Loucy (cell line): ENCODE data around the gene TPD52L1.

Experiments used
- H2AFZ ChIP-seq: fragments of 200-600 bp; sonication (generic); 2 replicates; pipeline ENCODE4 v1.6.0; 2016; ENCODE audit warnings: antibody characterized with exemption, mild to moderate bottlenecking, low read length, moderate library complexity
- H3F3A ChIP-seq: fragments of 200-600 bp; 2 replicates; pipeline ENCODE4 v1.6.0; 2016; ENCODE audit warnings: antibody characterized with exemption, low read depth, mild to moderate bottlenecking
- H3K27me3 ChIP-seq: fragments of 200-600 bp; sonication (generic); 2 replicates; pipeline ENCODE4 v1.6.1; 2014; ENCODE audit warnings: low read length, mild to moderate bottlenecking; ENCODE audit not compliant: insufficient read depth, poor library complexity, severe bottlenecking
- H3K36me3 ChIP-seq: fragments of 200-600 bp; sonication (generic); 2 replicates; pipeline ENCODE4 v1.6.1; 2016; ENCODE audit warnings: low read length; ENCODE audit not compliant: insufficient read depth
- H3K4me1 ChIP-seq: fragments of 200-600 bp; sonication (generic); 2 replicates; pipeline ENCODE4 v1.5.1; 2014; ENCODE audit warnings: low read length, mild to moderate bottlenecking; ENCODE audit not compliant: insufficient read depth, poor library complexity, severe bottlenecking
- H3K4me2 ChIP-seq: fragments of 200-600 bp; sonication (generic); 2 replicates; pipeline ENCODE4 v1.6.0; 2014; ENCODE audit warnings: antibody characterized with exemption, low read length, low read depth, mild to moderate bottlenecking; ENCODE audit not compliant: poor library complexity, severe bottlenecking
- H3K4me3 ChIP-seq: fragments of 200-600 bp; sonication (generic); 2 replicates; pipeline ENCODE4 v1.5.1; 2014; ENCODE audit warnings: low read length, mild to moderate bottlenecking, mixed read lengths; ENCODE audit not compliant: poor library complexity, severe bottlenecking
- H3K79me2 ChIP-seq: fragments of 200-600 bp; sonication (generic); 2 replicates; pipeline ENCODE4 v1.6.1; 2014; ENCODE audit warnings: low read length; ENCODE audit not compliant: insufficient read depth
- H3K9ac ChIP-seq: fragments of 200-600 bp; sonication (generic); 2 replicates; pipeline ENCODE4 v1.6.0; 2014; ENCODE audit warnings: mild to moderate bottlenecking, low read depth, low read length, moderate library complexity; ENCODE audit not compliant: poor library complexity, severe bottlenecking
- H3K9me2 ChIP-seq: fragments of 200-600 bp; sonication (generic); replicated peaks from 2 replicates; pipeline ENCODE4 v1.6.1; 2016; ENCODE audit warnings: low read depth, low read length, mixed read lengths
- H3K9me3 ChIP-seq: fragments of 200-600 bp; sonication (generic); 2 replicates; pipeline ENCODE4 v1.6.1; 2014; ENCODE audit warnings: mild to moderate bottlenecking, antibody characterized with exemption, low read length, low read depth; ENCODE audit not compliant: insufficient read depth
- H4K20me1 ChIP-seq: fragments of 200-600 bp; sonication (generic); 2 replicates; pipeline ENCODE4 v1.6.0; 2014; ENCODE audit warnings: antibody characterized with exemption, low read length, mild to moderate bottlenecking; ENCODE audit not compliant: insufficient read depth, poor library complexity, severe bottlenecking
- EZH2phosphoT487 ChIP-seq: fragments of 200-600 bp; IDR thresholded peaks from 2 replicates; pipeline ENCODE4 v1.6.1; 2018; ENCODE audit warnings: antibody characterized with exemption, mild to moderate bottlenecking, moderate library complexity, borderline replicate concordance
- TF ChIP-seq, protein P1 (sequence below): fragments of 200-600 bp; sonication (generic); conservative IDR thresholded peaks from 2 replicates; pipeline ENCODE4 v1.5.1; 2014; ENCODE audit warnings: mild to moderate bottlenecking, antibody characterized with exemption, low read length

TPD52L1 gene

DNA sequence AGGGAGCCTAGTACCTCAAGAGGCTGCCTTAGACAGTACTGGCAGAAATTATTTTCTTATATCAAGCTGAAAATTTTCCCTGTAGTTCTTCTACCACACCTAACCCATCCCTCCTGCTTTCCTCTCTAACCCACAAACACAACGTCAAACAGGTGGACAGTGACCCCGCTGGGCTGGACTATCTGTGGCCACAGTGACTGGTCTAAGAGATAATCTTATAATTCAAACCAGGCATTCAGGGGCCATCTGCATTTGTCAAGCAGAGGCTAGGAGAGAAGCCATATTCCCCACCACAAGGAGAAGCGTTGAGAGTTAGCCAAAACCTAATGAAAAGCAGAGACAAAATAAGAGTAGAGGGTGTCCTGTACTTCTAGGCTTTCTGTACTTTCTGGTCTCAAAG is 140.0 kb downstream of the TPD52L1 start:
- H2AFZ ChIP-seq = no peak overlapping the region
- no peaks in the 10 kb centered on the region for H3K9me2 ChIP-seq
- no peaks in the 10 kb centered on the region for H4K20me1 ChIP-seq
- H3K9me3 ChIP-seq = no peaks in the 10 kb centered on the region
- no peak overlapping the region for H3K4me3 ChIP-seq
- H3K4me2 ChIP-seq = no peak overlapping the region
- H3F3A ChIP-seq = no peaks in the 10 kb centered on the region
- TF ChIP-seq, protein P1, sequence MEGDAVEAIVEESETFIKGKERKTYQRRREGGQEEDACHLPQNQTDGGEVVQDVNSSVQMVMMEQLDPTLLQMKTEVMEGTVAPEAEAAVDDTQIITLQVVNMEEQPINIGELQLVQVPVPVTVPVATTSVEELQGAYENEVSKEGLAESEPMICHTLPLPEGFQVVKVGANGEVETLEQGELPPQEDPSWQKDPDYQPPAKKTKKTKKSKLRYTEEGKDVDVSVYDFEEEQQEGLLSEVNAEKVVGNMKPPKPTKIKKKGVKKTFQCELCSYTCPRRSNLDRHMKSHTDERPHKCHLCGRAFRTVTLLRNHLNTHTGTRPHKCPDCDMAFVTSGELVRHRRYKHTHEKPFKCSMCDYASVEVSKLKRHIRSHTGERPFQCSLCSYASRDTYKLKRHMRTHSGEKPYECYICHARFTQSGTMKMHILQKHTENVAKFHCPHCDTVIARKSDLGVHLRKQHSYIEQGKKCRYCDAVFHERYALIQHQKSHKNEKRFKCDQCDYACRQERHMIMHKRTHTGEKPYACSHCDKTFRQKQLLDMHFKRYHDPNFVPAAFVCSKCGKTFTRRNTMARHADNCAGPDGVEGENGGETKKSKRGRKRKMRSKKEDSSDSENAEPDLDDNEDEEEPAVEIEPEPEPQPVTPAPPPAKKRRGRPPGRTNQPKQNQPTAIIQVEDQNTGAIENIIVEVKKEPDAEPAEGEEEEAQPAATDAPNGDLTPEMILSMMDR = no peak
- TF ChIP-seq EZH2phosphoT487 = no peak
- 0 out of 2 replicates have a peak, but pooled peaks cover 3% of the 10 kb centered on the region for H3K79me2 ChIP-seq
- no peak overlapping the region for H3K9ac ChIP-seq
- no peaks in the 10 kb centered on the region for H3K4me1 ChIP-seq
- H3K27me3 ChIP-seq = no peaks in the 10 kb centered on the region
- H3K36me3 ChIP-seq = no peaks in the 10 kb centered on the region; the same call in 1 of the 2 replicates

DNA sequence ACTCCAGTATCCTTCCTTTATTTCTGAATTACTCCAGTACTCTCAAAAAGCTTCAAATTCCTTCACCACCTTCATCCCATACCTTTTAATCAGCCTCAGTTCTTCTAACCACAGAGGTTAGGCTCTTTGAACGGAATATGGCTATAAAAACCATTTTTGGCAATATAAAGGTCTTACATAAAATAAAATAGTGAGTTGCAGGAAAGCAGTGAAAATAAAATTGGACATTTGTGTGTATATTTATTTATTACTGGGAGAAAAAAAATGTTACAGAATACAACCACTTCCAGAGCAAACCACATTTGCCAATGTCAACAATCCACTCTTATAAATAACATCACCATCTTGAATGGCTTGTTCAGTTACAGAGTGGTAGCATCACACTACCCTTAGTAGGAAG is 140.5 kb downstream of the TPD52L1 start:
- Histone ChIP-seq H3K27me3 (no peaks in the 10 kb centered on the region), H3K36me3 (no peaks in the 10 kb centered on the region; the same call in 1 of the 2 replicates), H3K9me3 (no peaks in the 10 kb centered on the region), H3K9me2 (no peaks in the 10 kb centered on the region), H3F3A (no peaks in the 10 kb centered on the region), H3K4me3 (no peak overlapping the region), H2AFZ (no peak overlapping the region), H3K4me2 (no peak overlapping the region), H4K20me1 (no peaks in the 10 kb centered on the region), H3K79me2 (0 out of 2 replicates have a peak, but pooled peaks cover 3% of the 10 kb centered on the region), H3K9ac (no peak overlapping the region), H3K4me1 (no peaks in the 10 kb centered on the region)
- TF ChIP-seq, protein P1 = no peak
- no peak for TF ChIP-seq EZH2phosphoT487

DNA sequence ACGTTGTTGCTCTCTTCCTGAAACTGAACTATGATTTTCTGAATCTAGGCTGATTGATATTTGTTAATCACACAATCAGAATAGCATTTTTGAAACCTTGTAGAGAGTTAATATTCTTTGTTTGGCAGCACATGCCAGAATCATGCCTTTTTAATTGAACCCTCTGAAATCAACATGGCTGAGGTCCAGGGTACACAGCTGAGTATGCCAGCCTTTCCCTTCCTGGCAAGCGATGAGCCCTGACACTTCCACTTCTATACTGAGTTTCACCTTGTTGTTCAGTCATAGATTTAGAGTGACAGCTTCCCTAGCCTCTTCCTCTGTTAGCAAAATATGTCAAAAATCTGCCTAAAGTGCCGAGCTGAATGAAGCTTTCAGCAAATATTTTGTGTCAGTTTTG is 141.4 kb downstream of the TPD52L1 start:
- Histone ChIP-seq H3K9ac (no peak overlapping the region), H3K4me1 (no peaks in the 10 kb centered on the region), H2AFZ (no peak overlapping the region), H3K9me3 (no peaks in the 10 kb centered on the region), H3K9me2 (no peaks in the 10 kb centered on the region), H3K36me3 (no peaks in the 10 kb centered on the region; the same call in 1 of the 2 replicates), H3F3A (no peaks in the 10 kb centered on the region), H3K79me2 (peaks cover 4% of the 10 kb centered on the region; the same call in 1 of the 2 replicates), H4K20me1 (no peaks in the 10 kb centered on the region), H3K4me3 (no peak overlapping the region), H3K27me3 (no peaks in the 10 kb centered on the region), H3K4me2 (no peak overlapping the region)
- TF ChIP-seq, protein P1 = no peak
- TF ChIP-seq EZH2phosphoT487 = no peak
